Skeletal muscle cell (primary cell): ENCODE measurements around the gene ARHGEF38.

Source experiments
- DNase-seq: peaks from one replicate; pipeline ENCODE4 v3.0.0-alpha.2; 2010; ENCODE audit warnings: low read depth
- H3K4me3 ChIP-seq: 2 replicates; pipeline ENCODE4 v1.5.1; 2011; ENCODE audit warnings: low read depth, mild to moderate bottlenecking, control low read depth, low read length, moderate library complexity

Gene ARHGEF38

DNA sequence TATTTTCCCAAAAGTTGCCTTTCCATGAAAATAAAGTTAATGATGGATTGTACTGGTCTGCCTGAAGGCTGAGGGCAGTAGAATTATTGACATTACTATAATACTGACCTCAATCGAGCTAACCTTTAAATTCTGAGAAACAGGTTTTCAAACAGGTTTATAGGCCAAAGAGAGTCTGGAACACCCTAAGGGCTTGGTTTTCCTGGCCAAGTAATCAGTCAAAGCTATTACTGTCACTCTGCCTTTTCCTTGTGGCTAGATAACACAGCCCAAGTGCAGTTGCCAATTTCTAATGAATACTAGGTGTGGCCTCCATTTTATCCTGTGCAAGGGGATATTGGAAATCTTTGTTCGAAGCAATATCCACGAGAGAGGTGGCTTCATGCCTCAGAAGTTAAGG, 80.8 kb downstream of the ARHGEF38 start:
- no peak overlapping the region for H3K4me3 ChIP-seq
- DNase-seq: no peak

- H3K4me3 ChIP-seq: no peak overlapping the region
- no peak for DNase-seq
Measured at GRCh38 chr4:105634402-105635080, 82.1 kb downstream of the ARHGEF38 start.

- no peak overlapping the region for H3K4me3 ChIP-seq
- DNase-seq: no peak
Measured at GRCh38 chr4:105637408-105638176, 85.2 kb downstream of the ARHGEF38 start.

- DNase-seq: no peak
- no peak overlapping the region for H3K4me3 ChIP-seq
Measured at GRCh38 chr4:105641845-105642244, 89.4 kb downstream of the ARHGEF38 start.

GRCh38 chr4:105644257-105644656, 91.8 kb downstream of the ARHGEF38 start:
- H3K4me3 ChIP-seq: no peak overlapping the region
- DNase-seq: no peak

DNA sequence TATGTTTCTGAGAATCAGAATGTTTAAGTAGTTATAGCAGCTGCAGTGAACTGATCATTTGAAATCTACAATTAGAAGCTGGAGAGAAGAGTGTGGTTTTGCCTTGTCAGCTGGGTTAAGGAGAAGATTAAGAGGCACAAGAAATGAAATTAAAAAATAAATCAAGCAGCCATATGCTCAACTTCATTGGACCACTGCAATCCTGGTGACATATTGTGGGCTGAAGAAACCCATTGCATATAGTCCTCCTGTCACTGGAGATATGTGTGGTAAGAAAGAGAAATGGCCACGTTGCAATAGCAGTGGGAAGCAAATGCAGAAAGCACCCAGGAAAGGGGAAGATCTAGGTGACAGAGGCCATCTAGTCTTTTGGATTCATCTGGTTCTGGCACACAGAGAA, 93.0 kb downstream of the ARHGEF38 start:
- H3K4me3 ChIP-seq: no peak overlapping the region
- no peak for DNase-seq

GRCh38 chr4:105650190-105650589, 97.8 kb downstream of the ARHGEF38 start:
- DNase-seq: no peak
- H3K4me3 ChIP-seq: no peak overlapping the region

GRCh38 chr4:105651884-105652283, 99.5 kb downstream of the ARHGEF38 start:
- no peak overlapping the region for H3K4me3 ChIP-seq
- DNase-seq: no peak

- no peak overlapping the region for H3K4me3 ChIP-seq
- DNase-seq: no peak
Measured at GRCh38 chr4:105652286-105652888, 100.0 kb downstream of the ARHGEF38 start.

DNA sequence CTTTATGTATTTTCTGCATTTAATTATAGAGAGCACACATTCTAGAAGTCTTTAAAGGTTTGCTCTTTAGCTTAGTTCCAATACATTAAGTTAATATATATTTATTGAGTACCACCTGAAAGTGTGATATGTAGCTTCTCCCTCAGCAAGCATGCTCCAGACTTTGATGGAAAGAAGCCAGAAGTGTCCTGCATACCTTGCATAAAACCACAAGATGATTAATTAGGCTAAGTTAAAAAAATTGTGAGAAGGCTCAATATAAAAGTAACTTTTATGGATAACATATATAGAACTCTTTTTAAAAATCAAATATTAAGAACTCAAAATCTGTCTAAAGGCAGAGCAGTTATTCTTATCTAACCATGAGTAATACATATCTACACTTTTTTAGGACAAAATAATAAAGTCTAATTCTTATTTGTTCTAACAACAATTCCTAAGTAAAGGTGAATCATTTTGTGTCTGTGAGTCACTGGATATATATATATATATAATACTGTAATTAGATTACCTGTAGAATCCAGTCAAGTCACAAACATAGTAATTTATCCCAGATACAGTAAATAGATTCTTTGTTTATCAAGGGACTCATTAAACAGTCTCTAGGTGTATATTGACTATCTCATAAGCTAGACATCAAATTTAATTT, 104.8 kb downstream of the ARHGEF38 start:
- no peak overlapping the region for H3K4me3 ChIP-seq
- no peak for DNase-seq

- H3K4me3 ChIP-seq: no peak overlapping the region
Measured at GRCh38 chr4:105659190-105659589, 106.8 kb downstream of the ARHGEF38 start.

GRCh38 chr4:105661028-105661427, 108.6 kb downstream of the ARHGEF38 start:
- no peak for DNase-seq

More at GRCh38 chr4:105659190-105659589, 106.8 kb downstream of the ARHGEF38 start:
- no peak for DNase-seq

DNA sequence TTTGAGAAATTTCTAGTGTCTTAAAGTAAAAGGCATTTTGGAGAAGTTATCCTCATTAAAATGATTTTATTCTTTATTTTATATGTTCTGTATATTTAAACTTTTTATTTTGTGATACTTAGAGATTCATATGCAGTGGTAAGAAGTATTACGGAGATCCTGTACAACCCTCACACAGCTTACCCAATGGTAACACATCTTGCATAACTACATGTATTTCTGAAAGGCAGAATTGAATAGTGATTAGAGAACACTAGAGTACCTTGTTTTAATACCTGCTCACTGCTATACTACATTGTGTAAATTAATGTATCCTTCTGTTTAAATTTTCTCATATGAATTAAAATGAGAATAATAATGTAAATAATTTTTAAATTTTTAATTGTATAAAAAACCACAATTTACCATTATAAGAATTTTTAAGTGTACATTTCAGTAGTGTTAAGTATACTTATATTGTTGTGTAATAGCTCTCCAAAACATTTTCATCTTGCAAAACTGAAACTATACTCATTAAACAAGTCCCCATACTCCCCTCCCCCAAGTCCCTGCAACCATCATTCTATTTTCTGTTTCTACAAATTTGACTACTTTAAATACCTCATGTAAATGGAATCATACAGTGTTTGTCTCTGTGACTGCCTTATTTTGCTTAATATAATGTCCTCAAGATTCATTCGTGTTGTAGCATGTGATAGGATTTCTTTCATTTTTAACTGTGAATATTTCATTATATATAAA, 110.7 kb downstream of the ARHGEF38 start:
- DNase-seq: no peak
- no peak overlapping the region for H3K4me3 ChIP-seq

More at GRCh38 chr4:105661028-105661427, 108.6 kb downstream of the ARHGEF38 start:
- H3K4me3 ChIP-seq: no peak overlapping the region

DNA sequence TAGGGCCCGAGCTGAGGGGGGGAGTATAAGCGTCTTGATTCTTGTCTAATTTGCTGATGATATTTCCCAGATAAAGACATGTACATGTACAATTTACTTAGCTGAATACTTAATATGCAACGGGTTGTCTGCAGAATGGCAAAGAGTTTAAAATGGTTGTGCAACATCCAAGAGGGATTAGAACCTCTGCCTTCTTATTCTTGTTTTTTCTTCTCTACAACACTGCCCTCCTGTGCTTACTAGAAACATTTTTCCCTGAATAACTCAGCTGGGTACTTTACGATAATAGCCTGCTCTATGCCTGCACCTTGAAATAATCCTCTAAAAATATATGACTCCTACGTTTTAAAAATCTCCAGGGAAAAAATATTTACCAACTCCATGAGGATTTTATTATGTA, 114.3 kb downstream of the ARHGEF38 start:
- no peak overlapping the region for H3K4me3 ChIP-seq
- peak; percentile 5 for DNase-seq

DNA sequence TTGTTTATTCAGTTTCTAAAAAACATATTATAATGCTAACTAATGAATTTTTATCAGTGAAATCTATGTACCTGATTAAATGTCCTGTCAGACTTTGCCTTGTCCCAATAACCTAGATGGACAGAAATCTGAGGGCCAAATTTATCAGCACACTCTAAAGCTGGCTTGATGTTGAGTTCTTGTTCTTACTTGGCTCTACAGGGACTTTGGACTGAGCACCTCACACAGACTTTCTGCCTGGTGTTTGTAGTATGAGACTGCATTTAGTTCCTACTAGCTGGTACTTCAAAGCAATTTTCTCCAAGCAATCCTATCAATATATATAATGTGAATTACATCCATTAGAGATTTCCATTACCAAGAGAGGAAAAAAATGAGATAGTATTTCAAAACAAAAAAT, 118.3 kb downstream of the ARHGEF38 start:
- DNase-seq: no peak
- H3K4me3 ChIP-seq: no peak overlapping the region

GRCh38 chr4:105671301-105671700, 118.9 kb downstream of the ARHGEF38 start:
- H3K4me3 ChIP-seq: no peak overlapping the region
- no peak for DNase-seq

- H3K4me3 ChIP-seq: no peak overlapping the region
- no peak for DNase-seq
Measured at GRCh38 chr4:105674011-105674410, 121.6 kb downstream of the ARHGEF38 start.

GRCh38 chr4:105677709-105678108, 125.3 kb downstream of the ARHGEF38 start:
- DNase-seq: no peak
- no peak overlapping the region for H3K4me3 ChIP-seq

GRCh38 chr4:105679186-105679585, 126.8 kb downstream of the ARHGEF38 start:
- no peak overlapping the region for H3K4me3 ChIP-seq
- no peak for DNase-seq
